Activated CD4-positive, CD25-positive, alpha-beta regulatory T cell treated with anti-CD3 and anti-CD28 coated beads, Interleukin-2, amount 50 U/mL, for 24 hours (primary cell): ENCODE measurements around the gene SHTN1.

ENCODE experiments used
- ATAC-seq, 2 donors: fragments of 150-1000 bp; cut with Tn5 transposase; one replicate each; pipeline ENCODE4 v1.10.0; 2021; ENCODE audit warnings: mild to moderate bottlenecking in 1 of 2, moderate library complexity in 1 of 2

SHTN1 gene

GRCh38 chr10:116831790-116832189, 173.2 kb downstream of the SHTN1 start:
- no peak for ATAC-seq
